OCI-LY3 (cell line): ENCODE results near the gene POLD4.

ENCODE experiments used
- CTCF ChIP-seq: fragments of 200-600, 300-600 bp; sonication (generic); IDR thresholded peaks from 2 replicates; pipeline ENCODE4 v1.5.1; 2014; ENCODE audit warnings: antibody characterized with exemption, low read length, low read depth
- EZH2phosphoT487 ChIP-seq: fragments of 200-600 bp; shearing (Covaris generic); IDR thresholded peaks from 2 replicates; pipeline ENCODE4 v1.6.1; 2018; ENCODE audit warnings: antibody characterized with exemption, mixed run types, low read depth

GRCh38 chr11:67372993-67373647 is 19.8 kb upstream of the POLD4 start, which contains the start of gene CLCF1:
- no peak for TF ChIP-seq CTCF
- TF ChIP-seq EZH2phosphoT487: no peak
